Liver (tissue), 9 donors: ENCODE results near the gene SIPA1L3. TPM values are rescaled to one million over a fixed set of nuclear protein-coding genes. Genes with fewer than 3 reads are reported as not detected.

ENCODE experiments used
- DNase-seq: peaks from one replicate; pipeline ENCODE4 v3.0.0-alpha.2; 2017; ENCODE audit warnings: low spot score
- H3K27ac ChIP-seq, 2 donors: one replicate each; pipeline ENCODE4 v1.7.0; 2013; ENCODE audit warnings: inconsistent platforms in 2 of 2, low read length in 2 of 2, control low read depth in 1 of 2, low read depth in 1 of 2, mild to moderate bottlenecking in 1 of 2
- H3K27me3 ChIP-seq, 4 donors: one replicate each; pipeline versions ENCODE4 v1.6.1 to v1.7.0; 2013; ENCODE audit warnings: low read length in 3 of 4, inconsistent platforms in 1 of 4, mild to moderate bottlenecking in 1 of 4, moderate library complexity in 1 of 4; ENCODE audit not compliant: control insufficient read depth in 4 of 4, insufficient read depth in 4 of 4
- H3K36me3 ChIP-seq, 4 donors: one replicate each; pipeline versions ENCODE4 v1.6.1 to v1.7.0; 2013; ENCODE audit warnings: low read length in 3 of 4, mild to moderate bottlenecking in 3 of 4, low read depth in 1 of 4, moderate library complexity in 1 of 4; ENCODE audit not compliant: control insufficient read depth in 4 of 4, insufficient read depth in 3 of 4
- H3K4me1 ChIP-seq, 4 donors: one replicate each; pipeline versions ENCODE4 v1.6.1 to v1.7.0; 2013; ENCODE audit warnings: low read length in 3 of 4, mild to moderate bottlenecking in 3 of 4, moderate library complexity in 1 of 4; ENCODE audit not compliant: control insufficient read depth in 4 of 4, insufficient read depth in 4 of 4
- H3K4me3 ChIP-seq, 3 donors: one replicate each; pipeline versions ENCODE4 v1.6.1 to v1.7.0; 2013; ENCODE audit warnings: low read length in 3 of 3, control low read depth in 1 of 3, low read depth in 1 of 3, mild to moderate bottlenecking in 1 of 3
- H3K9ac ChIP-seq, 2 donors: one replicate each; pipeline ENCODE4 v1.7.0; 2013; ENCODE audit warnings: low read length in 2 of 2, mild to moderate bottlenecking in 2 of 2, moderate library complexity in 2 of 2, control low read depth in 1 of 2, low read depth in 1 of 2
- H3K9me3 ChIP-seq, 4 donors: one replicate each; pipeline versions ENCODE4 v1.6.1 to v1.7.0; 2013; ENCODE audit warnings: low read length in 3 of 4; ENCODE audit not compliant: control insufficient read depth in 4 of 4
- EGR1 ChIP-seq, 2 donors: IDR thresholded peaks; 2 replicates each; pipeline ENCODE4 v1.6.1; 2016 to 2018; ENCODE audit warnings: antibody characterized with exemption in 2 of 2, low read depth in 2 of 2
- FOXA1 ChIP-seq: IDR thresholded peaks from 2 replicates; pipeline ENCODE4 v1.6.1; 2016; ENCODE audit warnings: antibody characterized with exemption
- FOXA2 ChIP-seq: IDR thresholded peaks from 2 replicates; pipeline ENCODE4 v1.6.1; 2016; ENCODE audit warnings: antibody characterized with exemption
- GABPA ChIP-seq, 2 donors: IDR thresholded peaks in 1 of 2; conservative IDR thresholded peaks in 1 of 2; 2 replicates each; pipeline ENCODE4 v1.6.1; 2016; ENCODE audit warnings: antibody characterized with exemption in 2 of 2, mild to moderate bottlenecking in 1 of 2, moderate library complexity in 1 of 2
- HNF4A ChIP-seq, 2 donors: conservative IDR thresholded peaks; 2 replicates each; pipeline ENCODE4 v1.6.1; 2016; ENCODE audit warnings: antibody characterized with exemption in 2 of 2, mild to moderate bottlenecking in 2 of 2
- HNF4G ChIP-seq: IDR thresholded peaks from 2 replicates; pipeline ENCODE4 v1.6.1; 2016; ENCODE audit warnings: antibody characterized with exemption
- JUND ChIP-seq, 2 donors: IDR thresholded peaks; 2 replicates each; pipeline ENCODE4 v1.6.1; 2016; ENCODE audit warnings: antibody characterized with exemption in 2 of 2
- NR2F2 ChIP-seq: IDR thresholded peaks from 2 replicates; pipeline ENCODE4 v1.6.1; 2016; ENCODE audit warnings: antibody characterized with exemption
- RAD21 ChIP-seq, 2 donors: IDR thresholded peaks; 2 replicates each; pipeline ENCODE4 v1.6.1; 2016; ENCODE audit warnings: antibody characterized with exemption in 2 of 2, mild to moderate bottlenecking in 2 of 2
- RXRA ChIP-seq, 2 donors: IDR thresholded peaks; 2 replicates each; pipeline ENCODE4 v1.6.1; 2017 to 2018; ENCODE audit warnings: antibody characterized with exemption in 2 of 2, mild to moderate bottlenecking in 1 of 2
- SP1 ChIP-seq: IDR thresholded peaks from 2 replicates; pipeline ENCODE4 v1.6.1; 2018; ENCODE audit warnings: antibody characterized with exemption, mild to moderate bottlenecking
- TAF1 ChIP-seq: conservative IDR thresholded peaks from 2 replicates; pipeline ENCODE4 v1.6.1; 2016; ENCODE audit warnings: antibody characterized with exemption, mild to moderate bottlenecking
- YY1 ChIP-seq: IDR thresholded peaks from 2 replicates; pipeline ENCODE4 v1.6.1; 2016; ENCODE audit warnings: antibody characterized with exemption, mild to moderate bottlenecking
- WGBS: extraction: QIAGEN DNeasy Blood & Tissue Kit; methylation state at CpG from one replicate; pipeline ENCODE4 v1.1.7; 2013; 5-methylcytosine and 5-hydroxymethylcytosine counted together
- polyA plus RNA-seq, 2 donors: library from polyadenylated mRNA; stranded (reverse) in 1 of 2; unstranded in 1 of 2; fragments of 200-250 nt in 1 of 2; fragments of >200 nt in 1 of 2; fragmentation: Nextera tagmentation in 1 of 2; extraction: Ambion mirVana in 1 of 2; gene quantifications; one replicate each; pipeline versions ENCODE4 v1.2.1 to v1.2.3, GENCODE V29; 2013 to 2015
- total RNA-seq, 2 donors: library from RNA; depleted of rRNA; stranded (reverse); fragments of >200 nt; gene quantifications; one replicate each; pipeline ENCODE4 v1.2.3, GENCODE V29; 2014
- TF ChIP-seq, protein P1 (sequence below): IDR thresholded peaks from 2 replicates; pipeline ENCODE4 v1.6.1; 2016; ENCODE audit warnings: antibody characterized with exemption
- TF ChIP-seq, protein P2 (sequence below): IDR thresholded peaks from 2 replicates; pipeline ENCODE4 v1.6.1; 2016; ENCODE audit warnings: antibody characterized with exemption
- TF ChIP-seq, protein P3 (sequence below): IDR thresholded peaks from 2 replicates; pipeline ENCODE4 v1.6.1; 2016; ENCODE audit warnings: antibody characterized with exemption, mild to moderate bottlenecking
- TF ChIP-seq, protein P4 (sequence below): fragments of 150-350 bp; IDR thresholded peaks from 2 replicates; pipeline ENCODE4 v1.5.1; 2017; ENCODE audit warnings: improper control_type of control experiment, low read depth, low read length; ENCODE audit not compliant: missing input control
- TF ChIP-seq, protein P5 (sequence below): IDR thresholded peaks from 2 replicates; pipeline ENCODE4 v1.6.1; 2016; ENCODE audit warnings: antibody characterized with exemption
- donor health status: healthy.
- donor health status: healthy.
- donor health status: healthy.
- donor health status: healthy.
- donor health status: healthy.

Gene SIPA1L3
- total and polyA plus RNA-seq, 4 donors, result 2.4 to 10.0 (median 4.4) TPM

DNA sequence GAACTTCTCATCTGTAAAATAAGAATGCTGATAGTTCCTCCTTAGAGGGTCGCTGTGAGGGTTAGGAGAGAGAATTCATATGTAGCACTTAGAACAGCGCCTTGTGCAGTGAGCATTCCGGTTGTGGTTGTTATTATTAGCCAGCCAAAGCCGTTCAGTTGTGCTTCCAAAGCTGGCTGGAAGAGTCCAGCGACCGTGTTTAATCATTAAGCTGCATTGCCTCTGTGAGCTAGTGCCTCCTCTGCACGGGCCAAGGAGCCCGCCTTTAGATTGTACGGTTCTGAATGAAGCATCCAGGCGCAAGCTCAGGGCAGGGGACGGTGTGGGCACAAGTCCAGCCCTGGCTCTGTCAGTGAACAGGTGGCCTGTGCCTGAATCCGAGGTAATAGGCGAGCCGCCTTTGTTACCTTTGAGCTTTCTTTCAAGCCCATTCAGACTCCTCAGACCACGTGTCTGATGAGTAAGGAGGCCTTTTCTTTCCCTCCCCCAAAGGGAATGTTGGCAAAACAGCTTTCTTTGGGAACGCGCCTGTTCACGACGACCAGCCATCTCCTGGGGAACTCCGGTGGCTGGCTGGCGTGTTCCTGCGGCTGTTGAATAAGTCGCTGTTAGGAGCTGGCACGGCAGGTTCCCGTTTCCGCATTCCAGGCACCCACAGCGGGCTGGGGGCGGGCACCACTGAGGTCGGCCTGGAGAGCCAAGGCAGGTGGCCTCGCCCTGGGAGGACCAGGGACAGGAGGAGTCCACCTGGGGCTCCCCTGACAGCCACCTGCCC is 25.1 kb downstream of the SIPA1L3 start:
- Histone ChIP-seq H3K4me1 (peaks cover 10 to 66% (median 55%) of the 10 kb centered on the region in 4 donors), H3K9ac (peak overlapping the region in 1 of 2 donors; percentile 42), H3K9me3 (peaks cover 0 to 2% (median 0%) of the 10 kb centered on the region in 4 donors), H3K36me3 (no peaks in the 10 kb centered on the region), H3K4me3 (peak overlapping the region; percentile 31 to 72 (median 57)), H3K27ac (peak overlapping the region; percentile 59 to 70), H3K27me3 (no peaks in the 10 kb centered on the region)
- 17% methylated on average over 30 of the region's 30 CpGs for WGBS
- DNase-seq, result peak; percentile 52
- TF ChIP-seq, protein P1, sequence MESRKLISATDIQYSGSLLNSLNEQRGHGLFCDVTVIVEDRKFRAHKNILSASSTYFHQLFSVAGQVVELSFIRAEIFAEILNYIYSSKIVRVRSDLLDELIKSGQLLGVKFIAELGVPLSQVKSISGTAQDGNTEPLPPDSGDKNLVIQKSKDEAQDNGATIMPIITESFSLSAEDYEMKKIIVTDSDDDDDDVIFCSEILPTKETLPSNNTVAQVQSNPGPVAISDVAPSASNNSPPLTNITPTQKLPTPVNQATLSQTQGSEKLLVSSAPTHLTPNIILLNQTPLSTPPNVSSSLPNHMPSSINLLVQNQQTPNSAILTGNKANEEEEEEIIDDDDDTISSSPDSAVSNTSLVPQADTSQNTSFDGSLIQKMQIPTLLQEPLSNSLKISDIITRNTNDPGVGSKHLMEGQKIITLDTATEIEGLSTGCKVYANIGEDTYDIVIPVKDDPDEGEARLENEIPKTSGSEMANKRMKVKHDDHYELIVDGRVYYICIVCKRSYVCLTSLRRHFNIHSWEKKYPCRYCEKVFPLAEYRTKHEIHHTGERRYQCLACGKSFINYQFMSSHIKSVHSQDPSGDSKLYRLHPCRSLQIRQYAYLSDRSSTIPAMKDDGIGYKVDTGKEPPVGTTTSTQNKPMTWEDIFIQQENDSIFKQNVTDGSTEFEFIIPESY, result peak; percentile 27
- TF ChIP-seq TAF1 (no peak), NR2F2 (no peak), FOXA1 (no peak), FOXA2 (no peak), HNF4A (conservative IDR thresholded peaks at IDR 0.05) (peak; percentile 48 to 56), YY1 (peak; percentile 4), JUND (IDR thresholded peaks at IDR 0.05) (no peak), HNF4G (no peak), SP1 (peak; percentile 76), GABPA (IDR thresholded peaks at IDR 0.05 in 1 of 2, conservative IDR thresholded peaks at IDR 0.05 in 1 of 2) (no peak), RXRA (IDR thresholded peaks at IDR 0.05) (peak; percentile 41 to 43), EGR1 (IDR thresholded peaks at IDR 0.05; ENCODE audit: low read depth in 2 of 2) (no peak), RAD21 (IDR thresholded peaks at IDR 0.05) (peak in 1 of 2 donors; percentile 48)
- TF ChIP-seq, protein P2, sequence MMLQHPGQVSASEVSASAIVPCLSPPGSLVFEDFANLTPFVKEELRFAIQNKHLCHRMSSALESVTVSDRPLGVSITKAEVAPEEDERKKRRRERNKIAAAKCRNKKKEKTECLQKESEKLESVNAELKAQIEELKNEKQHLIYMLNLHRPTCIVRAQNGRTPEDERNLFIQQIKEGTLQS, result peak; percentile 3
- TF ChIP-seq, protein P3, sequence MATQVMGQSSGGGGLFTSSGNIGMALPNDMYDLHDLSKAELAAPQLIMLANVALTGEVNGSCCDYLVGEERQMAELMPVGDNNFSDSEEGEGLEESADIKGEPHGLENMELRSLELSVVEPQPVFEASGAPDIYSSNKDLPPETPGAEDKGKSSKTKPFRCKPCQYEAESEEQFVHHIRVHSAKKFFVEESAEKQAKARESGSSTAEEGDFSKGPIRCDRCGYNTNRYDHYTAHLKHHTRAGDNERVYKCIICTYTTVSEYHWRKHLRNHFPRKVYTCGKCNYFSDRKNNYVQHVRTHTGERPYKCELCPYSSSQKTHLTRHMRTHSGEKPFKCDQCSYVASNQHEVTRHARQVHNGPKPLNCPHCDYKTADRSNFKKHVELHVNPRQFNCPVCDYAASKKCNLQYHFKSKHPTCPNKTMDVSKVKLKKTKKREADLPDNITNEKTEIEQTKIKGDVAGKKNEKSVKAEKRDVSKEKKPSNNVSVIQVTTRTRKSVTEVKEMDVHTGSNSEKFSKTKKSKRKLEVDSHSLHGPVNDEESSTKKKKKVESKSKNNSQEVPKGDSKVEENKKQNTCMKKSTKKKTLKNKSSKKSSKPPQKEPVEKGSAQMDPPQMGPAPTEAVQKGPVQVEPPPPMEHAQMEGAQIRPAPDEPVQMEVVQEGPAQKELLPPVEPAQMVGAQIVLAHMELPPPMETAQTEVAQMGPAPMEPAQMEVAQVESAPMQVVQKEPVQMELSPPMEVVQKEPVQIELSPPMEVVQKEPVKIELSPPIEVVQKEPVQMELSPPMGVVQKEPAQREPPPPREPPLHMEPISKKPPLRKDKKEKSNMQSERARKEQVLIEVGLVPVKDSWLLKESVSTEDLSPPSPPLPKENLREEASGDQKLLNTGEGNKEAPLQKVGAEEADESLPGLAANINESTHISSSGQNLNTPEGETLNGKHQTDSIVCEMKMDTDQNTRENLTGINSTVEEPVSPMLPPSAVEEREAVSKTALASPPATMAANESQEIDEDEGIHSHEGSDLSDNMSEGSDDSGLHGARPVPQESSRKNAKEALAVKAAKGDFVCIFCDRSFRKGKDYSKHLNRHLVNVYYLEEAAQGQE, result peak; percentile 16
- TF ChIP-seq, protein P4, sequence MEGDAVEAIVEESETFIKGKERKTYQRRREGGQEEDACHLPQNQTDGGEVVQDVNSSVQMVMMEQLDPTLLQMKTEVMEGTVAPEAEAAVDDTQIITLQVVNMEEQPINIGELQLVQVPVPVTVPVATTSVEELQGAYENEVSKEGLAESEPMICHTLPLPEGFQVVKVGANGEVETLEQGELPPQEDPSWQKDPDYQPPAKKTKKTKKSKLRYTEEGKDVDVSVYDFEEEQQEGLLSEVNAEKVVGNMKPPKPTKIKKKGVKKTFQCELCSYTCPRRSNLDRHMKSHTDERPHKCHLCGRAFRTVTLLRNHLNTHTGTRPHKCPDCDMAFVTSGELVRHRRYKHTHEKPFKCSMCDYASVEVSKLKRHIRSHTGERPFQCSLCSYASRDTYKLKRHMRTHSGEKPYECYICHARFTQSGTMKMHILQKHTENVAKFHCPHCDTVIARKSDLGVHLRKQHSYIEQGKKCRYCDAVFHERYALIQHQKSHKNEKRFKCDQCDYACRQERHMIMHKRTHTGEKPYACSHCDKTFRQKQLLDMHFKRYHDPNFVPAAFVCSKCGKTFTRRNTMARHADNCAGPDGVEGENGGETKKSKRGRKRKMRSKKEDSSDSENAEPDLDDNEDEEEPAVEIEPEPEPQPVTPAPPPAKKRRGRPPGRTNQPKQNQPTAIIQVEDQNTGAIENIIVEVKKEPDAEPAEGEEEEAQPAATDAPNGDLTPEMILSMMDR, result no peak
- TF ChIP-seq, protein P5, sequence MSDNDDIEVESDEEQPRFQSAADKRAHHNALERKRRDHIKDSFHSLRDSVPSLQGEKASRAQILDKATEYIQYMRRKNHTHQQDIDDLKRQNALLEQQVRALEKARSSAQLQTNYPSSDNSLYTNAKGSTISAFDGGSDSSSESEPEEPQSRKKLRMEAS, result peak; percentile 23
